Astrocyte (in vitro differentiated cells and primary cell): ENCODE measurements around the gene USP3.
"Not testable (repeated sequence)": the region's sequence is repeated elsewhere in the genome, so short reads cannot be mapped to it uniquely, and the experiment has no call there.

Experiments used
- EZH2 ChIP-seq: IDR thresholded peaks from 2 replicates; pipeline ENCODE4 v1.6.1; 2012; ENCODE audit warnings: mild to moderate bottlenecking, low read length, inconsistent platforms; ENCODE audit not compliant: insufficient read depth
- TF ChIP-seq, protein P1 (sequence below): IDR thresholded peaks from 2 replicates; pipeline ENCODE4 v1.5.1; 2011; ENCODE audit warnings: low read depth, mild to moderate bottlenecking, inconsistent platforms, low read length, moderate library complexity; ENCODE audit not compliant: insufficient read depth

DNA sequence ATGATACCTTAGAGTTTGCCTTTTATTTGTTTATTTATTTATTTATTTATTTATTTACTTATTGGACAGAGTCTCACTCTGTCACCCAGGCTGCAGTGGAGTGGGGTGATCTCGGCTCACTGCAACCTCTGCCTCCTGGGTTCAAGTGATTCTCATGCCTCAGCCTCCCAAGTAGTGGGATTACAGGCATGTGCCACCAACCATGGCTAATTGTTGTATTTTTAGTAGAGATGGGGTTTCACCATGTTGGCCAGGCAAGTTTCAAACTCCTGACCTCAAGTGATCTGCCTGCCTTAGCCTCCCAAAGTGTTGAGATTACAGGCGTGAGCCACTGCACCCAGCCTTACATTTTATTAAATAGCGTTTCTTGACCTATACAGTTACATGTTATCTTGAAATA lies 30.5 kb downstream of the USP3 start:
- TF ChIP-seq, protein P1, sequence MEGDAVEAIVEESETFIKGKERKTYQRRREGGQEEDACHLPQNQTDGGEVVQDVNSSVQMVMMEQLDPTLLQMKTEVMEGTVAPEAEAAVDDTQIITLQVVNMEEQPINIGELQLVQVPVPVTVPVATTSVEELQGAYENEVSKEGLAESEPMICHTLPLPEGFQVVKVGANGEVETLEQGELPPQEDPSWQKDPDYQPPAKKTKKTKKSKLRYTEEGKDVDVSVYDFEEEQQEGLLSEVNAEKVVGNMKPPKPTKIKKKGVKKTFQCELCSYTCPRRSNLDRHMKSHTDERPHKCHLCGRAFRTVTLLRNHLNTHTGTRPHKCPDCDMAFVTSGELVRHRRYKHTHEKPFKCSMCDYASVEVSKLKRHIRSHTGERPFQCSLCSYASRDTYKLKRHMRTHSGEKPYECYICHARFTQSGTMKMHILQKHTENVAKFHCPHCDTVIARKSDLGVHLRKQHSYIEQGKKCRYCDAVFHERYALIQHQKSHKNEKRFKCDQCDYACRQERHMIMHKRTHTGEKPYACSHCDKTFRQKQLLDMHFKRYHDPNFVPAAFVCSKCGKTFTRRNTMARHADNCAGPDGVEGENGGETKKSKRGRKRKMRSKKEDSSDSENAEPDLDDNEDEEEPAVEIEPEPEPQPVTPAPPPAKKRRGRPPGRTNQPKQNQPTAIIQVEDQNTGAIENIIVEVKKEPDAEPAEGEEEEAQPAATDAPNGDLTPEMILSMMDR: not testable (repeated sequence)
- TF ChIP-seq EZH2: not testable (repeated sequence)
